NCI-H69 (cell line): ENCODE data around the gene MAP3K9.
"Not testable (repeated sequence)": the region's sequence is repeated elsewhere in the genome, so short reads cannot be mapped to it uniquely, and the experiment has no call there.

Source experiments
- DNase-seq: peaks from one replicate; lab custom pipeline; 2025; lab: John Stamatoyannopoulos, UW

The MAP3K9 gene

GRCh38 chr14:70809225-70810219 lies at the start of gene MAP3K9:
Gene MAP3K9 (minus strand): TSS chr14:70809513. CDS start chr14:70809171, 342 bp downstream.
- peak; percentile 99 for DNase-seq

GRCh38 chr14:70858641-70859040 lies 49.3 kb upstream of the MAP3K9 start:
- peak; percentile 13 for DNase-seq

- no peak for DNase-seq
Measured at GRCh38 chr14:70857496-70857890, 48.2 kb upstream of the MAP3K9 start.

GRCh38 chr14:70856851-70857495 lies 47.7 kb upstream of the MAP3K9 start:
- no peak for DNase-seq

- no peak for DNase-seq
Measured at GRCh38 chr14:70855486-70855885, 46.2 kb upstream of the MAP3K9 start.

DNA sequence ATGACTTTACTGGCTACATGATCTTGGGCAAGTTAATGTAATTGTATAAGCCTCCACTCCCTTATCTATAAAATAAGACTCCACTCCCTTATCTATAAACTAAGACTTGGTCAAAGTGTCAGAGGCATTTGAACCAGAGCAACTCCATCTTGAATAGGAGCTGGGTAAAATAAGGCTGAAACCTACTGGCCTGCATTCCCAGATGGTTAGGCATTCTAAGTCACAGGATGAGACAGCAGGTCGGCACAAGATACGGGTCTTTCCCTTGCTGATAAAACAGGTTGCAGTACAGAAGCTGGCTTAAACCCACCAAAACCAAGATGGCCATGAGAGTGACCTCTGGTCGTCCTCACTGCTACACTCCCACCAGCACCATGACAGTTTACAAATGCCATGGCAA lies 44.3 kb upstream of the MAP3K9 start:
- DNase-seq: not testable (repeated sequence)

GRCh38 chr14:70847406-70848090 lies 38.2 kb upstream of the MAP3K9 start:
- no peak for DNase-seq

DNA sequence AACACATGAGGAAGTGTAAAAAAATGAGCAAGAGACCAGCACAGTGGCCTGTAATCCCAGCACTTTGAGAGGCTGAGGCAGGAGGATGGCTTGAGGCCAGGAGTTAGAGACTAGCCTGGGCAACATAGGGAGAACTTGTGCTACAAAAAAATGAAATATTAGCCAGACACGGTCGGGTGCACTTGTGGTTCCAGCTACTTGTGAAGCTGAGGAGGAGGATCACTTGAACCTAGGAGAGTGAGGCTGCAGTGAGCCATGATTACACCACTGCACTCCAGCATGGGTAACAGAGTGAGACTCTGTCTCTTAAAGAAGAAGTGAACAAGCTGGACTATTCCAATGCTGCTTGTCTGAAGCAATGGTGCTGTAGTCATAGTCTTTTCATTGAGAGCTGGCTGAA lies 36.3 kb upstream of the MAP3K9 start:
- no peak for DNase-seq

DNA sequence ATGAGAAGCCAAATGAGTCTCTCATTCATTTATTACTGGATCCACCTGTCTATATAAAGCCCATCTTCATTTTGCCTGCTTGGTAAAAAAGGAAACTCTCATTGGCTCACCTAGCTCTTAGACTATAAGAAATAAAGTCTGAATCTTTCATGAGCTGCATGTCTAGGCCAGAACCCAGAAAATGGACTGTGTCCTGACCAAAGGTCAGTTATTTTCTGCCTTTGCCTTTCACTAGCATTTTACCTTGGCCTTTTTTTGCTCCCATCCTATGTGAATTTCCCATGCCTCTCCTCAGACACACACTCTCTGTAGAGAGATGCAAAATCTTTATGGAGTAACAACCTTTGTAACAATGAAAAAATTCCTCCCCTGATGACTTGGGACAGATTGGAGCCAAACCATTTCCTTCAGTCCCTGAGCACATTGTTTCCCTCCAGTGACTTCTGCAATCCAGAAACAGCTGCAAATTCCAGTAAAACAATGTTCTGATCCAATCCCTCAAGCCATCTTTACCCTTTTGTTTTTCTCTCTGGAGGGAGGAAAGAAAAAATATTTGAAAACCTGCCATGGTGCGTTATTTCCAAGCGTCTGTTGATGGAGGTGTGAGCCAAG lies 33.6 kb upstream of the MAP3K9 start:
- DNase-seq: no peak

GRCh38 chr14:70838076-70838475 lies 28.8 kb upstream of the MAP3K9 start:
- no peak for DNase-seq

GRCh38 chr14:70836946-70837345 lies 27.6 kb upstream of the MAP3K9 start:
- DNase-seq: no peak

- no peak for DNase-seq
Measured at GRCh38 chr14:70833884-70834283, 24.6 kb upstream of the MAP3K9 start.

GRCh38 chr14:70832561-70833305 lies 23.4 kb upstream of the MAP3K9 start:
- DNase-seq: no peak

GRCh38 chr14:70830998-70831781 lies 21.9 kb upstream of the MAP3K9 start:
- no peak for DNase-seq

GRCh38 chr14:70828188-70828587 lies 18.9 kb upstream of the MAP3K9 start:
- no peak for DNase-seq

- no peak for DNase-seq
Measured at GRCh38 chr14:70827752-70828151, 18.4 kb upstream of the MAP3K9 start.

DNA sequence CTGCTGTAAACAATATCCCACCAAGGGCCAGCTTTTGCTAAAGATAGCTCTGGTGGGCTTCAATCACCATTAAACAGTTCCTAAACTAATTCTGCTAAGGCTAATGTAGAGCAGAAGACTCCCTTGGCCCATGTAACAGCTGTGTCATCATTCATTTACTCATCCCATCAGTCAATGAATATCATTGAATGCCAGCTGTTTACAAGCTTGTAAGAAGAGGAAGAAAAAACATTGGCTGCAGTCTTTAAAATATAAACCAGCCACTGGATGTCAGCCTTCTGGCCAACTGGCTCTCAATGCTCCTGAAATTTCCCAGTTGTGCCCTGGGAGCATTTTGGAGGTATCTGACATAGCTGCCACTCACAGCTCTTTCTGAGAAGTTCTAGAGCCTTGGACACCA lies 18.0 kb upstream of the MAP3K9 start:
- no peak for DNase-seq

GRCh38 chr14:70823281-70823680 lies 14.0 kb upstream of the MAP3K9 start:
- no peak for DNase-seq

DNA sequence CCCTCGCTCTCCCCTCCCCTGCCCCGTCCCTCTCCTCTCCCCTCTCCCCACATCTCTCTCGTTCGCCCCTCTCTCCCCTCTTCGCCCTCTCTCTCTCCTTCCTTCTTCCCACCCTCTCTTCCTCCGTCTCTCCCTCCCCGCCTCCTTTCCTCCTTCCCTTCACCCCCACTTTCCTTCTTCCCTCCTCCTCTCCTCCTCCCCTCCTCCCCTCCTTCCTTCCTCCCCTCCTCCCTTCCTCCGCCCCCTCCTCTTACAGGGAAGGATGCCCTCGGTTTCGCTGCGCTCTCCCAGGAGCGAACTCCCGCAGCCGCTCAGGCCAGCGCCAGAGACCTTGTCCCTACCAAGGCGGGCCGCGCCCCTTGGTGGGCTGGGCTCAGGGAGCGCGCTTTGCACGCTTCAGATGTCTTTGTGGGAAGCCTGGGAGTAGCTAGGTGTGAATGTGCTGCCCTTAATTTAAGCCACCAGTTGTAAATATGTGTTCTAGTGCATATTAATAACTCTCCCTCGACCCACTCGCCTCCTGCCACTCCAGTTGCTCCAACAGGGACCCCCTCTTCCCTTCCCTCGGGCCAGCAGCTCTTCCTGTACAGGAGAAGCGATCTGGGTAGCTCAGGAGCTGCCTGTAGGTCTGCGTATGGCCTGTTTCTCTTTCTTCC lies 13.3 kb upstream of the MAP3K9 start:
- peak; percentile 83 for DNase-seq
